K562 (cell line): ENCODE data around the gene CERS1. TPM values are rescaled to one million over a fixed set of nuclear protein-coding genes. Genes with fewer than 3 reads are reported as not detected.

Source experiments
- CHD4 ChIP-seq: fragments of 200-600 bp; sonication (generic); IDR thresholded peaks from 3 replicates; pipeline ENCODE4 v1.6.1; 2012; ENCODE audit warnings: low read depth, mild to moderate bottlenecking, mixed read lengths, low read length, inconsistent platforms; ENCODE audit not compliant: insufficient read depth, insufficient replicate concordance, poor library complexity, severe bottlenecking
- RREB1 ChIP-seq: fragments of 250-450 bp; sonication (Bioruptor Pico); IDR thresholded peaks from 2 replicates; pipeline ENCODE4 v1.4.0; 2020
- SMARCE1 ChIP-seq: fragments of 450-650 bp; IDR thresholded peaks from 2 replicates; pipeline ENCODE4 v1.7.1; 2016; ENCODE audit warnings: mild to moderate bottlenecking
- THAP7 ChIP-seq: fragments of 250-450 bp; sonication (Bioruptor Pico); IDR thresholded peaks from 2 replicates; pipeline ENCODE4 v1.5.0; 2021
- ZKSCAN3 ChIP-seq: fragments of 250-450 bp; sonication (Bioruptor Pico); IDR thresholded peaks from 2 replicates; pipeline ENCODE4 v1.4.0; 2020
- ZNF586 ChIP-seq: fragments of 450-650 bp; formaldehyde crosslinking; conservative IDR thresholded peaks from 2 replicates; pipeline ENCODE4 v1.4.0; 2020; ENCODE audit warnings: mild to moderate bottlenecking, moderate library complexity
- polyA plus RNA-seq, 8 experiments: library from polyadenylated mRNA; depleted of rRNA in 4 of 8; stranded (reverse) in 5 of 8; unstranded in 3 of 8; fragments of >200 nt; fragmentation: Nextera tagmentation in 2 of 8; fragmentation: Illumina TruSeq in 1 of 8; extraction: Ambion mirVana in 2 of 8; extraction: Trizol in 1 of 8; gene quantifications; 2 replicates each; pipeline versions ENCODE4 v1.2.1 to v1.2.3, GENCODE V29; 2011 to 2014; ENCODE audit warnings: inconsistent platforms in 1 of 8, missing spikeins in 1 of 8
- total RNA-seq, 7 experiments: library from RNA; depleted of rRNA in 6 of 7; stranded (reverse); fragments of >200 nt in 6 of 7; fragmentation: Illumina TruSeq in 2 of 7; extraction: Trizol in 2 of 7; gene quantifications; 2 replicates each; pipeline versions ENCODE4 v1.2.1 to v1.2.3, GENCODE V29; 2011 to 2021; ENCODE audit warnings: low replicate concordance in 1 of 7
- TF ChIP-seq, protein P1 (sequence below): fragments of 450-650 bp; formaldehyde crosslinking; IDR thresholded peaks from 2 replicates; pipeline ENCODE4 v1.4.0; 2022; ENCODE audit warnings: mild to moderate bottlenecking, moderate library complexity
- TF ChIP-seq, protein P2 (sequence below), 2 experiments: fragments of 450-650 bp in 1 of 2; sonication (generic) in 1 of 2; formaldehyde crosslinking in 1 of 2; IDR thresholded peaks; 2 replicates each; pipeline versions ENCODE4 v1.7.1 to v1.9.0; 2016 to 2022; ENCODE audit warnings: inconsistent platforms in 1 of 2, mild to moderate bottlenecking in 1 of 2, missing genetic modification reagents in 1 of 2

The CERS1 gene
- total and polyA plus RNA-seq, 9 of the 15 experiments (the other 6 are each of a cell fraction or from before 2014, with no cell fraction given) = 0.33 to 1.5 (median 0.86) TPM; not detected in 2

DNA sequence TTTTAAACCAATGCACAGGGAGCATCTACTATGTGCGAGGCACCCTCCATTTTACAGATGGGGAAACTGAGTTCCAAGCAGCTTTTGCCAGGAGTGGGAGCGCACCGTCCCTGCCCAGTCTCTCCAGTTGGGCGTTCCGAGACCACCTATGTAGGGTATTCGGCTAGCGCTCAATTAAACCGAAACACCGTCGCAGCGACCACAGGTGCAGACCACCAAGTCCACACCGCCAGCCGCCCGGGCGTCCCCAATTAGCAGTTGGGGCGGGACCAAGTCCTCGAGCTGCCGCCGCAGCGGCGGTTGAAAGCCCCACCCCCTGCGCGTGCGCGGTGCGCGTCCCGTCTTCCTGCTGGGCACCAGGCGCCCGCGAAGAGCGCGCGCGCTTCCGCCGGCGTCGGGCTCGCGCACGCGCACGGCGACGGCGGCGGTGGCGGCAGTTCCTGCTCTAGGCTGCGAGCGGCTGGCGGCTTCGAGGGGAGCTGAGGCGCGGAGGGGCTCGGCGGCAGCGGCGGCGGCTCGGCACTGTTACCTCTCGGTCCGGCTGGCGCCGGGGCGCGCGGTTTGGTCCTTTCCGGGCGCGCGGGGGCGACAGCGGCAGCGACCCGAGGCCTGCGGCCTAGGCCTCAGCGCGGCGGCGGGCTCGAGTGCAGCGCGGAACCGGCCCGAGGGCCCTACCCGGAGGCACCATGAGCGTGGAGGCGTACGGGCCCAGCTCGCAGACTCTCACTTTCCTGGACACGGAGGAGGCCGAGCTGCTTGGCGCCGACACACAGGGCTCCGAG lies 64.2 kb downstream of the CERS1 start, which contains the start of gene UPF1 (continued):
- TF ChIP-seq THAP7 (0 out of 2 replicates have a peak, but pooled peaks have one; percentile 67), SMARCE1 (no peak; the same call in 1 of the 2 replicates), CHD4 (peak; percentile 37), ZNF586 (CRISPR knock-in tag) (no peak), RREB1 (CRISPR knock-in tag) (peak; percentile 61; the same call in 1 of the 2 replicates), ZKSCAN3 (CRISPR knock-in tag) (no peak)
- TF ChIP-seq, protein P1, sequence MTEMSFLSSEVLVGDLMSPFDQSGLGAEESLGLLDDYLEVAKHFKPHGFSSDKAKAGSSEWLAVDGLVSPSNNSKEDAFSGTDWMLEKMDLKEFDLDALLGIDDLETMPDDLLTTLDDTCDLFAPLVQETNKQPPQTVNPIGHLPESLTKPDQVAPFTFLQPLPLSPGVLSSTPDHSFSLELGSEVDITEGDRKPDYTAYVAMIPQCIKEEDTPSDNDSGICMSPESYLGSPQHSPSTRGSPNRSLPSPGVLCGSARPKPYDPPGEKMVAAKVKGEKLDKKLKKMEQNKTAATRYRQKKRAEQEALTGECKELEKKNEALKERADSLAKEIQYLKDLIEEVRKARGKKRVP = no peak
- TF ChIP-seq, protein P2, sequence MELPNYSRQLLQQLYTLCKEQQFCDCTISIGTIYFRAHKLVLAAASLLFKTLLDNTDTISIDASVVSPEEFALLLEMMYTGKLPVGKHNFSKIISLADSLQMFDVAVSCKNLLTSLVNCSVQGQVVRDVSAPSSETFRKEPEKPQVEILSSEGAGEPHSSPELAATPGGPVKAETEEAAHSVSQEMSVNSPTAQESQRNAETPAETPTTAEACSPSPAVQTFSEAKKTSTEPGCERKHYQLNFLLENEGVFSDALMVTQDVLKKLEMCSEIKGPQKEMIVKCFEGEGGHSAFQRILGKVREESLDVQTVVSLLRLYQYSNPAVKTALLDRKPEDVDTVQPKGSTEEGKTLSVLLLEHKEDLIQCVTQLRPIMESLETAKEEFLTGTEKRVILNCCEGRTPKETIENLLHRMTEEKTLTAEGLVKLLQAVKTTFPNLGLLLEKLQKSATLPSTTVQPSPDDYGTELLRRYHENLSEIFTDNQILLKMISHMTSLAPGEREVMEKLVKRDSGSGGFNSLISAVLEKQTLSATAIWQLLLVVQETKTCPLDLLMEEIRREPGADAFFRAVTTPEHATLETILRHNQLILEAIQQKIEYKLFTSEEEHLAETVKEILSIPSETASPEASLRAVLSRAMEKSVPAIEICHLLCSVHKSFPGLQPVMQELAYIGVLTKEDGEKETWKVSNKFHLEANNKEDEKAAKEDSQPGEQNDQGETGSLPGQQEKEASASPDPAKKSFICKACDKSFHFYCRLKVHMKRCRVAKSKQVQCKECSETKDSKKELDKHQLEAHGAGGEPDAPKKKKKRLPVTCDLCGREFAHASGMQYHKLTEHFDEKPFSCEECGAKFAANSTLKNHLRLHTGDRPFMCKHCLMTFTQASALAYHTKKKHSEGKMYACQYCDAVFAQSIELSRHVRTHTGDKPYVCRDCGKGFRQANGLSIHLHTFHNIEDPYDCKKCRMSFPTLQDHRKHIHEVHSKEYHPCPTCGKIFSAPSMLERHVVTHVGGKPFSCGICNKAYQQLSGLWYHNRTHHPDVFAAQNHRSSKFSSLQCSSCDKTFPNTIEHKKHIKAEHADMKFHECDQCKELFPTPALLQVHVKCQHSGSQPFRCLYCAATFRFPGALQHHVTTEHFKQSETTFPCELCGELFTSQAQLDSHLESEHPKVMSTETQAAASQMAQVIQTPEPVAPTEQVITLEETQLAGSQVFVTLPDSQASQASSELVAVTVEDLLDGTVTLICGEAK (IDR thresholded peaks at IDR 0.05) = no peak; the same call in 1 of the 2 replicates
- TF ChIP-seq, protein P2 (CRISPR knock-in tag; IDR thresholded peaks at IDR 0.05) = no peak
